K562 (cell line): Measurements from ENCODE around the gene CA7. TPM values are rescaled to one million over a fixed set of nuclear protein-coding genes. Genes with fewer than 3 reads are reported as not detected.
A peak's percentile ranks its signal among the peaks of the same experiment; 100 is the strongest.

Experiments used
- ATAC-seq: fragments of 200-7000 bp; cut with Tn5 transposase; 3 replicates; pipeline ENCODE4 v1.9.1; 2020; ENCODE audit warnings: moderate library complexity
- BruUV-seq: library from RNA; stranded (reverse); fragments of 400-500 nt; replicated peaks from 2 replicates; lab custom pipeline; 2021; lab: Mats Ljungman, UMichigan
- CTCF ChIA-PET: fragments of 300-600 bp; formaldehyde crosslinking; extraction: SDS; loops from one replicate; lab custom pipeline; 2021; ENCODE audit warnings: low intra/inter-chr PET ratio; lab: Yijun Ruan, JAX
- POLR2A ChIA-PET: fragments of 300-600, 350-650 bp; sonication (Branson Sonifier 250); formaldehyde crosslinking; extraction: SDS; loops from one replicate; lab custom pipeline; 2021; ENCODE audit warnings: antibody characterized with exemption, inconsistent platforms; lab: Yijun Ruan, JAX
- DNase-seq, 4 experiments: peaks; one replicate each; pipeline versions ENCODE4 v3.0.0 to v3.0.0-alpha.2; 2011 to 2018; ENCODE audit warnings: low spot score in 3 of 4, mixed read lengths in 3 of 4; ENCODE audit errors: extremely low read depth in 1 of 4
- FAIRE-seq: peaks from 2 replicates; lab custom pipeline; 2011; peaks lifted over from hg19 to GRCh38; lab: Jason Lieb, UNC
- H2AFZ ChIP-seq: 2 replicates; pipeline ENCODE4 v1.6.0; 2011; ENCODE audit warnings: low read depth, low read length, control low read depth, inconsistent platforms
- H3K27ac ChIP-seq: fragments of 200-600 bp; 3 replicates; pipeline ENCODE4 v1.8.0; 2011; ENCODE audit warnings: low read depth, mild to moderate bottlenecking, control low read depth, inconsistent platforms, low read length, moderate library complexity, mixed read lengths; ENCODE audit errors: extremely low read depth
- H3K27me3 ChIP-seq, 2 experiments: fragments of 300-600 bp in 1 of 2; 2 replicates in 1 of 2; 3 replicates in 1 of 2; pipeline versions ENCODE4 v1.6.0 to v1.8.0; 2011; ENCODE audit warnings: inconsistent platforms in 2 of 2, low read length in 2 of 2, mild to moderate bottlenecking in 1 of 2, mixed read lengths in 1 of 2, moderate library complexity in 1 of 2; ENCODE audit not compliant: control insufficient read depth in 2 of 2, insufficient read depth in 2 of 2
- H3K36me3 ChIP-seq: fragments of 300-600 bp; 3 replicates; pipeline ENCODE4 v1.8.0; 2011; ENCODE audit warnings: mild to moderate bottlenecking, low read length, inconsistent platforms; ENCODE audit not compliant: control insufficient read depth, insufficient read depth
- H3K4me1 ChIP-seq, 2 experiments: fragments of 200-600 bp in 1 of 2; replicated peaks in 1 of 2; 2 replicates in 1 of 2; 3 replicates in 1 of 2; pipeline versions ENCODE4 v1.5.1 to v1.8.0; 2011; ENCODE audit warnings: inconsistent platforms in 2 of 2, low read length in 2 of 2, mild to moderate bottlenecking in 1 of 2, mixed read lengths in 1 of 2, moderate library complexity in 1 of 2; ENCODE audit not compliant: control insufficient read depth in 2 of 2, insufficient read depth in 2 of 2
- H3K4me2 ChIP-seq: 2 replicates; pipeline ENCODE4 v1.6.1; 2011; ENCODE audit warnings: low read length, control low read depth, inconsistent platforms, mixed read lengths; ENCODE audit not compliant: insufficient read depth
- H3K4me3 ChIP-seq: fragments of 200-600 bp; sonication (generic), shearing (Covaris generic); 2 replicates; pipeline ENCODE4 v1.5.1; 2016; ENCODE audit warnings: control low read depth, inconsistent platforms
- H3K79me2 ChIP-seq: fragments of 200-600 bp; 3 replicates; pipeline ENCODE4 v1.8.0; 2011; ENCODE audit warnings: low read length, inconsistent platforms; ENCODE audit not compliant: control insufficient read depth, insufficient read depth
- H3K9ac ChIP-seq, 2 experiments: 2 replicates each; pipeline versions ENCODE4 v1.6.0 to v1.6.1; 2011; ENCODE audit warnings: low read depth in 2 of 2, low read length in 2 of 2, control low read depth in 1 of 2, inconsistent platforms in 1 of 2, mild to moderate bottlenecking in 1 of 2, mixed read lengths in 1 of 2; ENCODE audit not compliant: insufficient read depth in 1 of 2
- H3K9me1 ChIP-seq: one replicate; pipeline ENCODE4 v1.6.0; 2011; ENCODE audit warnings: inconsistent platforms, mild to moderate bottlenecking, low read length, moderate library complexity; ENCODE audit not compliant: control insufficient read depth, insufficient read depth
- H3K9me3 ChIP-seq: replicated peaks from 2 replicates; pipeline ENCODE4 v1.5.1; 2011; ENCODE audit warnings: low read depth, low read length, inconsistent platforms; ENCODE audit not compliant: control insufficient read depth, insufficient read depth
- H4K20me1 ChIP-seq: replicated peaks from 2 replicates; pipeline ENCODE4 v1.6.1; 2011; ENCODE audit warnings: low read length, inconsistent platforms, mixed read lengths; ENCODE audit not compliant: control insufficient read depth, insufficient read depth
- BRCA1 ChIP-seq, 2 experiments: fragments of 450-650 bp in 1 of 2; sonication (generic) in 1 of 2; formaldehyde crosslinking in 1 of 2; IDR thresholded peaks; 2 replicates each; pipeline versions ENCODE4 v1.5.0 to v1.6.1; 2017 to 2020; ENCODE audit warnings: mild to moderate bottlenecking in 1 of 2, missing genetic modification reagents in 1 of 2
- CC2D1A ChIP-seq: fragments of 450-650 bp; IDR thresholded peaks from 2 replicates; pipeline ENCODE4 v1.6.1; 2017; ENCODE audit warnings: mild to moderate bottlenecking
- GABPA ChIP-seq: fragments of 200-800 bp; sonication (Bioruptor generic); conservative IDR thresholded peaks from 2 replicates; pipeline ENCODE4 v1.6.1; 2016; ENCODE audit warnings: low read depth, missing genetic modification characterization, missing compliant biosample characterization
- GABPB1 ChIP-seq: sonication (generic); formaldehyde crosslinking; IDR thresholded peaks from 2 replicates; pipeline ENCODE4 v1.8.0; 2022; ENCODE audit warnings: mild to moderate bottlenecking, missing genetic modification reagents
- MAX ChIP-seq: sonication (generic); formaldehyde crosslinking; IDR thresholded peaks from 2 replicates; pipeline ENCODE4 v1.9.0; 2022; ENCODE audit warnings: mild to moderate bottlenecking, missing genetic modification reagents
- ZBTB9 ChIP-seq: fragments of 450-650 bp; formaldehyde crosslinking; IDR thresholded peaks from 2 replicates; pipeline ENCODE4 v1.4.0; 2020; ENCODE audit warnings: mild to moderate bottlenecking, moderate library complexity
- WGBS: fragments of 100-300 bp; shearing (Covaris generic); methylation state at CpG from one replicate; pipeline ENCODE4 v1.1.6; 2016; ENCODE audit warnings: low coverage, mixed read lengths; ENCODE audit not compliant: insufficient coverage; ENCODE audit errors: missing lambda C conversion rate; 5-methylcytosine and 5-hydroxymethylcytosine counted together
- in situ Hi-C: fragments of 300-500 bp; cut with MboI; formaldehyde crosslinking; loops from 4 replicates; pipeline ENCODE4 v1.15.0; 2018; ENCODE audit warnings: inconsistent platforms, mixed read lengths
- intact Hi-C: fragments of 100-400 bp; cut with micrococcal nuclease; formaldehyde crosslinking; loops from 2 replicates; pipeline ENCODE4 v1.14.2; 2022
- polyA plus RNA-seq, 8 experiments: library from polyadenylated mRNA; depleted of rRNA in 4 of 8; stranded (reverse) in 5 of 8; unstranded in 3 of 8; fragments of >200 nt; fragmentation: Nextera tagmentation in 2 of 8; fragmentation: Illumina TruSeq in 1 of 8; extraction: Ambion mirVana in 2 of 8; extraction: Trizol in 1 of 8; gene quantifications; 2 replicates each; pipeline versions ENCODE4 v1.2.1 to v1.2.3, GENCODE V29; 2011 to 2014; ENCODE audit warnings: inconsistent platforms in 1 of 8, missing spikeins in 1 of 8
- total RNA-seq, 7 experiments: library from RNA; depleted of rRNA in 6 of 7; stranded (reverse); fragments of >200 nt in 6 of 7; fragmentation: Illumina TruSeq in 2 of 7; extraction: Trizol in 2 of 7; gene quantifications; 2 replicates each; pipeline versions ENCODE4 v1.2.1 to v1.2.3, GENCODE V29; 2011 to 2021; ENCODE audit warnings: low replicate concordance in 1 of 7

CA7 gene
- total and polyA plus RNA-seq, 9 of the 15 experiments (the other 6 are each of a cell fraction or from before 2014, with no cell fraction given): 0.03 to 0.07 (median 0.05) TPM; not detected in 5

- no TSS peak for BruUV-seq
Observed at GRCh38 chr16:66853261-66854139, 9.3 kb downstream of the CA7 start.

More at GRCh38 chr16:66853261-66854139, 9.3 kb downstream of the CA7 start:
- DNase-seq (peak in 2 of 4 experiments; percentile 14 to 17), FAIRE-seq (no peak), ATAC-seq (no peak)
- no peaks in the 10 kb centered on the region for H4K20me1 ChIP-seq
- in situ Hi-C loops (no loop called here), intact Hi-C loops (no loop called here)
- WGBS: 28% methylated on average over 14 of the region's 15 CpGs
- no peak overlapping the region for H3K27ac ChIP-seq
- TF ChIP-seq ZBTB9 (CRISPR knock-in tag) (peak; percentile 88; the same call in 1 of the 2 replicates), BRCA1 (IDR thresholded peaks at IDR 0.05) (no peak), BRCA1 (CRISPR knock-in tag; IDR thresholded peaks at IDR 0.05) (no peak), CC2D1A (no peak), GABPB1 (CRISPR knock-in tag) (peak; percentile 26; the same call in 1 of the 2 replicates), MAX (peak; percentile 36; the same call in 1 of the 2 replicates), GABPA (tag) (peak; percentile 51; the same call in 1 of the 2 replicates)
- H3K9ac ChIP-seq: peak overlapping the region in 1 of 2 experiments; percentile 50; a peak in 1 of 4 replicates
- no peaks in the 10 kb centered on the region; a peak in 1 of 5 replicates for H3K27me3 ChIP-seq
- 0 out of 2 replicates have a peak overlapping the region, but pooled peaks have one; percentile 5 for H2AFZ ChIP-seq
- no peak overlapping the region for H3K4me2 ChIP-seq
- H3K4me3 ChIP-seq: no peak overlapping the region
- no peaks in the 10 kb centered on the region for H3K9me3 ChIP-seq
- H3K4me1 ChIP-seq: peaks cover 4 to 5% of the 10 kb centered on the region in 2 experiments; a peak in 4 of 5 replicates
- ChIA-PET POLR2A (interaction anchor here (0.7 to 1.1 kb wide), 6 partner anchors 10 to 667 kb away, joined by 3 read pairs; no protein-coding TSS in a partner anchor), CTCF (no interaction called here)
- H3K79me2 ChIP-seq: no peaks in the 10 kb centered on the region
- no peaks in the 10 kb centered on the region for H3K36me3 ChIP-seq
- H3K9me1 ChIP-seq: no peaks in the 10 kb centered on the region
